ENCODE measurements around the gene MKRN2OS. TPM values are rescaled to one million over a fixed set of nuclear protein-coding genes. Genes with fewer than 3 reads are reported as not detected.

Gene MKRN2OS
- total RNA-seq, 1 experiment from 2014 or later = 2.1 TPM

DNA sequence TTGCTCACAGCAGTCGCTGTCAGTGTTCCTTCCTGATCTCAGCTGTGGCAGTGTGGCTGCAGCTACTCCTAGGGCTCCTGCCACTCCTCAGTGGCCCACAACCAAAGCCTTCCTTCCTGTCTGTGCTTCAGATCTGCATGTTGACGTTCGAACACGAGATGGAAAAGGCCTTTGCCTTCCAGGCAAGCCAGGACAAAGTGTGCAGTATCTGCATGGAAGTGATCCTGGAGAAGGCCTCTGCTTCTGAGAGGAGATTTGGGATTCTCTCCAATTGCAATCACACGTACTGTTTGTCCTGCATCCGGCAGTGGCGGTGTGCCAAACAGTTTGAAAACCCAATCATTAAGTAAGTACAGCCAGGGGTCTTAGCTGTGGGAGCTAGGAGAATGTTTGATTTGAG, 29.4 kb upstream of the MKRN2OS start:
- no peaks in the 10 kb centered on the region for H3K27me3 Mint-ChIP-seq (ENCODE audit: unreplicated experiment)
- no peak overlapping the region for H3K27ac Mint-ChIP-seq (ENCODE audit: unreplicated experiment)
- DNase-seq = no peak
- no peaks in the 10 kb centered on the region for H3K9me3 Mint-ChIP-seq (ENCODE audit: low read depth, unreplicated experiment)
- intact Hi-C loops (cut with micrococcal nuclease; ENCODE audit: unreplicated experiment) = no loop called here
- BruUV-seq (replicated peaks) = no TSS peak
- CTCF ChIA-PET = no interaction called here
- H3K4me1 Mint-ChIP-seq (ENCODE audit: low read depth, unreplicated experiment) = peaks cover 3% of the 10 kb centered on the region
- no peak overlapping the region for H3K4me3 Mint-ChIP-seq (ENCODE audit: low read depth, unreplicated experiment)
- TF ChIP-seq CTCF (IDR thresholded peaks at IDR 0.05; ENCODE audit: unreplicated experiment) = no peak
- peaks cover 56% of the 10 kb centered on the region for H3K36me3 Mint-ChIP-seq (ENCODE audit: insufficient read depth, unreplicated experiment)

DNA sequence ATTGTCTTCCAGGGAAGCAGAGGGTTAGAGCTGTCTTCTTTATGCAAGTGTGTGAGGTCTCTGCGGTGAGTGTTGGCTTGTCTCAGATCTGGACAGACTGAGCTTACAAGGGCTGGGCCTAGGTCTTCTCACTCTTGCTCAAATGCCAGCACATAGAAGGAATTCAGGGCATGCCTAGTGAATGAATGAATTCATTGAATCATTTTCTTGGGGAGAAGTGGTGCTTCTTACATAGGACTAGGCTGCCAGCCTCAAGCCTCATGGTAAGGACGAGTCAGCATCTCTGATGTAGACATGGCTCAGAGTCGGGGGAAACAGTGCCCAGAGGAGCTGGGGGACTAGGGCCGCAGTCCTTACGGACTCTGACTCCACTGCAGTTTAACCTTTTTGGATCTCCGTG, 28.8 kb upstream of the MKRN2OS start:
- Mint-ChIP-seq H3K27me3 (ENCODE audit: unreplicated experiment) (no peaks in the 10 kb centered on the region), H3K36me3 (ENCODE audit: insufficient read depth, unreplicated experiment) (peaks cover 54% of the 10 kb centered on the region), H3K4me3 (ENCODE audit: low read depth, unreplicated experiment) (no peak overlapping the region), H3K27ac (ENCODE audit: unreplicated experiment) (no peak overlapping the region), H3K9me3 (ENCODE audit: low read depth, unreplicated experiment) (no peaks in the 10 kb centered on the region), H3K4me1 (ENCODE audit: low read depth, unreplicated experiment) (no peaks in the 10 kb centered on the region)
- DNase-seq = no peak
- intact Hi-C loops (cut with micrococcal nuclease; ENCODE audit: unreplicated experiment) = no loop called here
- CTCF ChIA-PET = no interaction called here
- TF ChIP-seq CTCF (IDR thresholded peaks at IDR 0.05; ENCODE audit: unreplicated experiment) = no peak
- no TSS peak for BruUV-seq (replicated peaks)

DNA sequence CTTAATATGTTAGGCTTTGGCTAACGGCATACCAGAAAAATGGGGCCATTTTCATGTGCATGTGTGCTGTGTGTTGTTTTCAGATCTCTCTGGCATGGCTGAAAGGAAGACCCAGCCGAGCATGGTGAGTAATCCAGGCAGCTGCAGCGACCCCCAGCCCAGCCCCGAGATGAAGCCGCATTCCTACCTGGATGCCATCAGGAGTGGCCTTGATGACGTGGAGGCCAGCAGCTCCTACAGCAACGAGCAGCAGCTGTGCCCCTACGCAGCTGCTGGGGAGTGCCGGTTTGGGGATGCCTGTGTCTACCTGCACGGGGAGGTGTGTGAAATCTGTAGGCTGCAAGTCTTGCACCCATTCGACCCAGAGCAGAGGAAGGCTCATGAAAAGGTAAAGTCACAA, 26.7 kb upstream of the MKRN2OS start:
- no peak for TF ChIP-seq CTCF (IDR thresholded peaks at IDR 0.05; ENCODE audit: unreplicated experiment)
- Mint-ChIP-seq H3K27me3 (ENCODE audit: unreplicated experiment) (no peaks in the 10 kb centered on the region), H3K4me3 (ENCODE audit: low read depth, unreplicated experiment) (no peak overlapping the region), H3K27ac (ENCODE audit: unreplicated experiment) (no peak overlapping the region), H3K4me1 (ENCODE audit: low read depth, unreplicated experiment) (no peaks in the 10 kb centered on the region), H3K9me3 (ENCODE audit: low read depth, unreplicated experiment) (no peaks in the 10 kb centered on the region), H3K36me3 (ENCODE audit: insufficient read depth, unreplicated experiment) (peaks cover 42% of the 10 kb centered on the region)
- intact Hi-C loops (cut with micrococcal nuclease; ENCODE audit: unreplicated experiment) = no loop called here
- no peak for DNase-seq
- CTCF ChIA-PET = no interaction called here
- BruUV-seq (replicated peaks) = no TSS peak

- CTCF ChIA-PET = no interaction called here
- Mint-ChIP-seq H3K9me3 (ENCODE audit: low read depth, unreplicated experiment) (no peaks in the 10 kb centered on the region), H3K4me1 (ENCODE audit: low read depth, unreplicated experiment) (no peaks in the 10 kb centered on the region), H3K36me3 (ENCODE audit: insufficient read depth, unreplicated experiment) (peaks cover 38% of the 10 kb centered on the region), H3K27me3 (ENCODE audit: unreplicated experiment) (no peaks in the 10 kb centered on the region), H3K4me3 (ENCODE audit: low read depth, unreplicated experiment) (no peak overlapping the region), H3K27ac (ENCODE audit: unreplicated experiment) (no peak overlapping the region)
- no peak for TF ChIP-seq CTCF (IDR thresholded peaks at IDR 0.05; ENCODE audit: unreplicated experiment)
- BruUV-seq (replicated peaks) = no TSS peak
- DNase-seq = no peak
- intact Hi-C loops (cut with micrococcal nuclease; ENCODE audit: unreplicated experiment) = no loop called here
Measured at GRCh38 chr3:12569836-12570235, 24.5 kb upstream of the MKRN2OS start.
